HG02763 (cell line): Measurements from ENCODE around the gene IGHMBP2.
A peak's percentile ranks its signal among the peaks of the same experiment; 100 is the strongest.
"Not testable (repeated sequence)": the region's sequence is repeated elsewhere in the genome, so short reads cannot be mapped to it uniquely, and the experiment has no call there.

Source experiments
- ATAC-seq: cut with Tn5 transposase; IDR thresholded peaks from one replicate; pipeline ENCODE4 v1.9.1; 2021; ENCODE audit warnings: mild to moderate bottlenecking, moderate library complexity; ENCODE audit not compliant: unreplicated experiment

Gene IGHMBP2

GRCh38 chr11:68903288-68904247 is at the start of gene IGHMBP2, which contains the start of gene MRPL21:
Gene IGHMBP2 (plus strand): TSS chr11:68903891. CDS start chr11:68903953, 62 bp downstream.
Gene MRPL21 (minus strand): TSS chr11:68903832. CDS start chr11:68903810, 22 bp downstream.
- ATAC-seq: peak; percentile 87

DNA sequence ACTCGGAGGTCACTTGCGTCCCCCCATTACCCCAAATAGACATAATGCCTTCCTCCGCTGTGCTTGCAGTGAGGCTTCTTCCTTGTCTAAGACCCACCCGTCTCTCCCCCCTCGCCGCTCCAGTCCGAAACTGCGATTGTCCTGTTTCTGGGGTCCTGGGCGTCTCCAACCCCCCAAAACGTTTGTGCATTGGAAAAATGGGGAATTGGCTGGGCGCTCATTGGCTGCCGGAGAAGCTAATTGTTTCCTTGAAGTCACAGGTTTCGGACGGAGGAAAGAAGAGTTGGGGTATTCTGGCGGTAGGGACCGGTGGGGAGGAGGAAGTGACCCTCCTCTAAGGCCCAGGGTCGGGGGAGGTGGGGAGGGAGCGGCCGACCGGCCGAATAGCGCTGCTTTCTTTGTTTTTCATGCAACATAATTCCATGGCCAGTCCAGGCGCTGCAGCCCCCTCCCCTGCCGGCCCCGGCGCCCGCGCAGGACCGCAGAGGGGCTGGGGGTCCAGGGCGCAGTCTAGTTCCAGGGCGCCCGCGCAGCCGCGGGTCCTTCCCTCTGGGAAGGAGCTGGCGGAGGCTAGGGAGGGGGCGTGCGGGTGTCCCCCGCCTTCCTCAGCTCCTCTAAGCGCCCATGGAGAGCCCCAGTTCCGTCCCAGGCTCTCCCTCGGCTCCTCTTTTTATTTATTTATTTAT is 49.3 kb upstream of the IGHMBP2 start:
- no peak for ATAC-seq

DNA sequence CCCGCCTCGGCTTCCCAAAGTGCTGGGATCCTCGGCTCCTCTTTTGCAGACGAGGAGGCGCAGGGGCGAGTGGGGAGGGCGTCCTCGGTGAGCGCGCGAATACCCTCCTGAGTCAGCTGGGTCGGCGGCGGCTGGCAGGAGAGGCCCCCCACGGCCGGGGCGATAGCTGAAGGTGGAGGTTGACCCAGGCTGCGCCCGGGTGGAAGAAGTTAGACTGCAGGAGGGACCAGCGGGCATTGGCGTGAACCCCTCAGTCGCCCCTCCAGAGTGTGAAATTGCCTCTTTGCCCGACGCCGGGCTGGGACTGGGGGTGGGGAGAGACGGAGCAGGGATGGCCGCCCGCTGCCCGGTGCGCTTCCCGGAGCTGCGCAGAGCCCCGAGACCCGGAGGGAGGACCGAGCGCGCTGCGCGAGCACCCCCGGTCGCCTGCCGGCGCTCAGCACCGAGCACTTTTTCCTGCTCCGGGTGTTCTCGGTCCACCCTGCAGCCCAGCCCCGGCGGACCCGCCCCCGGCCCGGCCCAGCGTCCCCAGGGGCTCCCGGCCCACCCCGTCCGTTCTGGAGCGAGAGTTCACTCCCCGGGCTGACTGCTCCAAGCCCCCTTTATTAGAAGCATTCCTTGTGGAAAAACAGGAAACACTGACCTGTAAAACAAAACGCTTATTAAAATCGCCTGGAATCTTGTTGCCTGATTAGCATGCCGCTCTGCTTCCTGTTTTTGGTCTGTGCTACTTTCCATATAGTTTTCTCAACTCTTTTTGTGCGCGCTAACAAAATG is 48.3 kb upstream of the IGHMBP2 start:
- no peak for ATAC-seq

DNA sequence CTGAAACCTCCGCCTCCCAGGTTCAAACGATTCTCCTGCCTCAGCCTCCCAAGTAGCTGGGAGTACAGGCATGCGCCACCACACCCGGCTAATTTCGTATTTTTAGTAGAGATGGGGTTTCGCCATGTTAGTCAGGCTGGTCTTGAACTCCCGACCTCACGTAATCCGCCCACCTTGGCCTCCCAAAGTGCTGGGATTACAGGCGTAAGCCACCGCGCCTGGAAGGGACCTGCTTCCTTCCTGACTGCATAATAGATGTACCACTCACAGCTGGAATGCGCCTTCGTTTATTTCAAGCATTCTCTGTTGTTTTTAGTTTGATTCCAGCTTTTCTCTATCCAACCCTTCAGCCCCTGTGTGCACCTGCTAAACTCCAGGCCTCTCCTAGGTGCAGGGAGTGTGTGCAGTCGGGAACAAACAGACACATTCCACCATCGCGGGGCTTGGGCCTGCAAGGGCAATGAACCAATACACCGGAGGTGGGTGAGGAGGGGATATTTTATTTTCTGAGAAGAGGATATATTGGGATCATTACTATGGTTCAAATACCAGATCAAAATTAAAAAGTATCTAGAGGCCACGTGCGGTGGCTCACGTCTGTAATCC is 47.2 kb upstream of the IGHMBP2 start:
- ATAC-seq: not testable (repeated sequence)

DNA sequence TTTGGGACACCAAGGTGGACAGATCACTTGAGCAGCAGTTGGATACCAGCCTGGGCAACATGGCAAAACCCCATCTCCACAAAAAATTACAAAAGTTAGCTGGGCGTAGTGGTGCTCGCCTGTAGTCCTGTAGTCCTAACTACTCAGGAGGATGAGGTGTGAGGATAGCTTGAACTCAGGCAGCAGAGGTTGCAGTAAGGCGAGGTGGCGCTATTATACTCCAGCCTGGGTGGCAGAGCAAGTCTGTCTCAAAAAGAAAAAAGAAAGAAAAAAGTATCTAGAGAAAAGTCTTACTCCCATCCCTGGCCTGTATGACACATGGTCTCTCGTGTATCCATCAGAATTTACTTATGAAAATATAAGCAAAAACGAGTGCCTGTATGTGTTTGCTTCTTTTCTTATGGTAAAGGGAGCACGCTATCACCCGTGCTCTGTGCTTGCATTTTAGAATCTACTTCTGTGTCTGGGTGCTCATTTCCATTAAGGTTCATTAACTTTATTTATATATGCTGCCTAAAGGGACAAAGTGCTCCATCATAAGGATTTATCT is 46.6 kb upstream of the IGHMBP2 start:
- ATAC-seq: no peak

- ATAC-seq: no peak
These were observed 44.6 kb upstream of the IGHMBP2 start for GRCh38 chr11:68859123-68859522.

GRCh38 chr11:68862421-68862820 is 41.3 kb upstream of the IGHMBP2 start:
- ATAC-seq: no peak

- no peak for ATAC-seq
These were observed 40.0 kb upstream of the IGHMBP2 start for GRCh38 chr11:68863553-68864265.

GRCh38 chr11:68865241-68865640 is 38.5 kb upstream of the IGHMBP2 start:
- no peak for ATAC-seq

DNA sequence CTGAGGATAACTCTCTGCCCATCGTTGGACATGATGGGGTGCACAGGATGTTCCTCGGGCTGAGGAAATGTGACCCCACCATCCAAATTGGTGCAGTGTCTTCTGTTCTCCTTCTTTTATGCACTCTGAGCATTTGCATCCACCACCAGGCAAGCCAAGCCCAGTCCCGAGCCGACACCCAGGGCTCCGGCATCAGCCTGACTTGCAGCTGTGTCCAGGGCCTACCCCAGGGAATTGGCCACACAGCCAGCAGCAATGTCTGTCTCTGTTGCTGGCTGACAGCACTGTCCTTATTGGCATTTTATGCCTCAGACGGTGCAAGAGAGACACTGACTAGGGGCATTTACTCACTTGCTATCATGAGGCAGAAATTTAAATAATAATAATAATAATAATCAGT is 36.6 kb upstream of the IGHMBP2 start:
- ATAC-seq: no peak

DNA sequence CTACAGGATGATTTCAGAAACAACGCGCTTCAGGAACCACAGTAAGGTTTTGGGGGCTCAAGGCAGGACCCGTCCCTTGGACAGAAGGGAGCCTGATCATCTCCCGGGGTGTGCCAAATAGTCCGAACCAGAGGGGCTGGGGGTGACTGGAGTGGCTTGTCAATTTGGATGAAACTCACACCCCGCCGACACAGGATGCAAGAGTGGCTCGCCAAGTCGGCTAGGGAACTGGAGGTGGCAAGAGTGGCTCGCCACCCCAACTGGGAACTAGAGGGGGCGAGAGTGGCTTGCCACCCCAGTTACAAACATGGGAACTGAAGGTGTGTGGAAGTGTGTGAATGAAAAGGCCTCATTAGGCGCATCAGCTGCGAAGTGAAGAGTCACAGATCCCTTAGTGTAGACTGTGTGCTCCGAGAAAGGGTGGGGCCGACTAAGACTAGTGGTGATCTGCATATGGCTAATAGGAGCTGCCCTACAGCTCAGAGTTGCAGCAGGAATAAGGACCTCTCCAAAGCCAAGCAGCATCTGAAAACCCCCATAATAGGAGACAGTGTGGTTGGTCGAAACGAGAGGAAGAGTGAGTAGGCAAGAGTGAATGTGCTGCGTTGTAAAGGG is 35.4 kb upstream of the IGHMBP2 start:
- ATAC-seq: no peak

GRCh38 chr11:68870470-68870869 is 33.2 kb upstream of the IGHMBP2 start:
- ATAC-seq: no peak

DNA sequence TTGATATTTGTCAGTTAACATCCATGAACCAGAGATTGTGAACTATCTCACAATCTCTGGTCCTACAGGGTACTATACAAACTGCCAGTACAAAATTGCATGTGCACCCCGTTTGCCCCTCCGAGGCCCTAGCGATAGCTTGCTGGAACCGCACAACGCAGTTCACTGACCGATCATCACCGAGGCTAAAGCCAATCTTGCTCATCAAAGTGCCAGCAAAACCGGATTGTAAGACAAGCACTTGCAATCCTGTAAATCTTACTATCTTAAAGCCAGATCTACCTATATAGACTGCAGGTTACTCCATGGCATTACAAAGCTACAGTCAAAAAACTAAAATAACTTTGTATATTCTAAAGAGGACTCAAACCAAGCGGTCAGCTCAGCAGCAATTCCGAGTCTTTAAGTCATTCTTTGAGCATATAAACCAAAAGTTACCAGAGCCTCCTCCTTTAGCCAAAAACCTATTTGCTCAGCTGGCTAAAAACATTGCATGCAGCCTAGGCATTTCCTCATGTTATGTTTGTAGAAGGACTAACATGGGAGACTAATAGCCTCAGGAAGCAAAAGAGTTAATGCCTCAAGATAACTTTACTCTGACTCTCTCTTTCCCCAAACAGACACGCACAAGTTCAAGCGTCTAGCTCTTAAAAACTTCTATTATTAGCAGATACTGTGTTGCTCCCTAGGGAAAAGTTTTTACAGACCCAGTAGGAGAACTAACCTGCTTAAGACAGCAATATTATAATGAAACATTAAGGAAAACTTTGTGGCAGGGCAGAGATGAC is 31.3 kb upstream of the IGHMBP2 start:
- no peak for ATAC-seq

GRCh38 chr11:68878022-68878421 is 25.7 kb upstream of the IGHMBP2 start:
- no peak for ATAC-seq

DNA sequence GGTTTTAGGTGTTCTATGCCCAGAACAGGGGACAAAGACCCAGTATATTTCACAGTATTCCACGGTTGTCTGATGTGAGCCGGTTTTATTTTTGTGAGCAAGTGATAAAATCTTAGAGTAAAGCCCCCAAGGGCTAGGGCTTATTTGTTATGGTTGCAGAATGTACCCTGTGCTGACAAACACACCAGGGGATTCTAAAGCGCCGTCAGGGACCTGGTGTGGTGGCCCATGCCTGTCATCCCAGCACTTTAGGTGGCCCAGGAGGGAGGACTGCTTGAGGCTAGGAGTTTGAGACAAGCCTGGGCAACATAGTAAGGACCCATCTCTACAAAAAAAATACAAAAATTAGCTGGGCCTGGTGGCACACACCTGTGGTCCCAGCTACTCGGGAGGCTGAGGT is 22.8 kb upstream of the IGHMBP2 start:
- ATAC-seq: no peak

DNA sequence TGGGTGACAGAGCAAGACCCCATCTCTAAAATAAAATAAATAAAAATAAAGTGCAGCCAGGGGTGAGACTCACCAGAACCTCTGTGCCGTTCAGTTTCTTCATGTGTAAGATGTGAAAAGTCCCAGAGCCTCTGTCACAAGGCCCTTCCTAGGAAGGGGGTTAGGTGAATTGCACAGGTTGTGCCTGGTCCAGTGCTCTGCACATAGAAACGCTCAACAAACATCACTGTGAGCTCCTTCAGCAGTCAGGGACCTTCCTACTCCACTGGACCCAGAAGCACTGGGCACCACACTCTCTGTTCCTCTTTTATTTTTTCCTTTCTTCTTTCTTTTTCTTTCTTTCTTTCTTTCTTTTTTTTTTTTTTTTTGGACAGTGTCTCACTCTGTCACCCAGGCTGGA is 22.4 kb upstream of the IGHMBP2 start:
- no peak for ATAC-seq

GRCh38 chr11:68882391-68882790 is 21.3 kb upstream of the IGHMBP2 start:
- ATAC-seq: no peak

GRCh38 chr11:68884827-68885226 is 18.9 kb upstream of the IGHMBP2 start:
- ATAC-seq: not testable (repeated sequence)
